ES-I3 (cell line): Measurements from ENCODE around the gene TWIST2.

Experiments
- H3K36me3 ChIP-seq: 2 replicates; pipeline ENCODE4 v1.6.1; 2013; ENCODE audit warnings: mild to moderate bottlenecking, low read length, control low read depth, moderate library complexity; ENCODE audit not compliant: insufficient read depth
- H3K4me1 ChIP-seq: 2 replicates; pipeline ENCODE4 v1.6.1; 2013; ENCODE audit warnings: mild to moderate bottlenecking, control low read depth, low read length; ENCODE audit not compliant: insufficient read depth
- H3K9ac ChIP-seq: 2 replicates; pipeline ENCODE4 v1.6.1; 2013; ENCODE audit warnings: low read depth, mild to moderate bottlenecking, low read length, moderate library complexity
- H3K9me3 ChIP-seq: 2 replicates; pipeline ENCODE4 v1.6.1; 2013; ENCODE audit warnings: mild to moderate bottlenecking, low read length, moderate library complexity; ENCODE audit not compliant: control insufficient read depth, insufficient read depth

Gene TWIST2

DNA sequence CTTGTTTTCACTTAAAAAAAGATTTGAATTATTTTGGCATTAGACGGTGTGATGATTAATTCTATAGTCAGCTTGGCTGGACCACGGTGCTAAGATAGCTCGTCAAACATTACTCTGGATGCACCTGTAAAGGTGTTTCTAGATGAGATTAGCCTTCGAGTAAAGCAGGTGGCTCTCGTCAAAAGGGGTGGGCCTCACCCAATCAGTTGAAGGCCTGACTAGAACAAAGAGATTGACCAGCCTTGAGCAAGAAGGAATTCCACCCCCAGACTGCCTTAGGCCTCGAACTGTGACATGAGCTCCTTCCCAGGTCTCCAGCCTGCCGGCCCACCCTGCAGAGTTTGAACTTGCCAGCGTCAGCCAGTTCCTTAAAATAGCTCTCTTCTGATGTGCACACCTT, 73.4 kb downstream of the TWIST2 start:
- no peaks in the 10 kb centered on the region for H3K36me3 ChIP-seq
- H3K9ac ChIP-seq = no peak overlapping the region
- no peaks in the 10 kb centered on the region for H3K4me1 ChIP-seq
- H3K9me3 ChIP-seq = no peaks in the 10 kb centered on the region

DNA sequence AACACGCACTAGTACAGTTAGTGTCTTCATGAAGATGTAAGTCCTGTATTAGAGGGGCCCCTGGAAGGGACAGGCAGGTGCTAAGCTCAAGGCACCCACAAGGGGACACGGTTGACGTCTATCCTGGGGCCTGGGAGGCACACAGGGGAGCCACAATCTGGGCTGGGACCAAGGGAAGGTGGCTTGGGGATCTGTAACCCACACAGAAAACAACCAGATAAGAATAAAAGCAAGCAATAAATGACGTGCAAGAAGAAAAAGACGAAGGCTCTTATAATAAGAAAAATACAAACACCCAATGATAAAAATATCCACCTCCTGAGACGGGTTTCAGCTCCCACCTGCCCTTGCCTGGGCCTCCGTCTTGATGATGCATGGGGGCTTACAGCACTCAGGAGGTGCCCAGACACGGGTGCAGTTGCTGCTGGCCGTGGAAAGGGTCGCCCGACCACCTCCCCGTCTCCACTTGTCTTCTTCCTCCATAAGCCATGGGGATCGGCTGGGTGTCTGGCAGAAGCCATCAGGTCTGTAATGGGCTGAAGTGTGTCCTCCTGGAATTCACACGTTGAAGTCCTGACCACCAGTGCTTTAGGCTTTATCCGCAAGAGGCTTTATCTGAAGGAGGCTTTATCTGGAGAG, 73.9 kb downstream of the TWIST2 start:
- Histone ChIP-seq H3K4me1 (no peaks in the 10 kb centered on the region), H3K9me3 (no peaks in the 10 kb centered on the region), H3K36me3 (no peaks in the 10 kb centered on the region), H3K9ac (no peak overlapping the region)

DNA sequence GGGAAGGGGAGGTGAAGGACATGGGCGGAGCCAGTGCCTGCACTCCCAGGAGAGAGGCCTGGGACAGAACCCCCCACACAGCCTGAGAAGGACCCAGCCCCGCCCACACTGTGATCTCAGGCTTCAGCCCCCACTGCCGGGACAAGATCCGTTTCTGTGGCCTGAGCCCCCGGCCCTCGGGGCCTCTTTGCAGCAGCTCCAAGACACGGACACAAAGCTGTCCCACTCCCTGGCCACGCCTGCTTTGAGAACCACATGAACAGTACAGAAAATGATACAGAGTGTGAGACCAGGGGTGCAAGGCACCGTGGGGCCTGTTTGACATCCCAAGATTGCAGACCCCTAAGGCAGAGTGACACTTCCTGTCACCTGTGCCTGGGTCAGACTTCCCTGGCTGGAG, 74.5 kb downstream of the TWIST2 start:
- Histone ChIP-seq H3K9me3 (no peaks in the 10 kb centered on the region), H3K36me3 (no peaks in the 10 kb centered on the region), H3K4me1 (no peaks in the 10 kb centered on the region), H3K9ac (no peak overlapping the region)

DNA sequence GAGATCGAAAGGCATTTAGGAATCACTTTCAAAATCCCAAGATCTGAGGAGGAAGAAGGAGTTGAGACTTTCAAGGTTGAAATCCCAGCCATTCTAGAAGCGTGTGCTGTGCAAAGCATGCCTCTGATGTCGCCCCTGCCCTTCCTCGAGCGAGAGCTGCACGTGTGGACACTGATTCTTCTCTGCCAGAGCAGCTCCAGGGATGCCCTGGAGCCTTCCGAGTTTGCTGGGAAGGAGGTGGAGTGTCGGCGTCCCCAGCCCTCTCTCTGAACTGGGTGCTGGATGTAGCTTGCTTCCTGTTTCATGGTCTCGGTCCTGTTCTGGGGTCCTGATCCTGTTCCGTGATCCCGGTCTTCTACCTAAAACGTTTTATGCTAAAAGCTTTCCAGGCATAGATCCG, 76.1 kb downstream of the TWIST2 start:
- Histone ChIP-seq H3K9me3 (no peaks in the 10 kb centered on the region), H3K4me1 (no peaks in the 10 kb centered on the region), H3K9ac (no peak overlapping the region), H3K36me3 (no peaks in the 10 kb centered on the region)

DNA sequence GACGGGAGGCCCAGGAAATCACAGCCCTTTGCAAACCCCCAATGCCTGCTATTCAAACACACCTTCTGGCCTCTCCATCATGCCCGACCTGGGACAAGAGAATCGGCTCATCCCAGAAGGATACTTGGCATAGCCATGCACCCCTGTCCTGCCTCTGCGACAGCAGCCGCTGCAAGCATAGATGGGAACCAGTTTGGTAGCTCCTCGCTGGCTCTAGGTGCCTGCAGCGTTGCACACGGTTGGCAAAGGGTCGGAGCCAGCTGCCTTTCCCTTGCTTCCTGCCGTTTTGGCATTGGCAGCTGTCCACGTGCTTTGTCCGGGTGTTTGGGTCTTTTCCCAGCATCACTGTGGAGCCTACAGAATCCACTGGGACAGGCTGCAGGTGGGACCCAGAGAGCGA, 76.9 kb downstream of the TWIST2 start:
- H3K36me3 ChIP-seq = no peaks in the 10 kb centered on the region
- H3K9me3 ChIP-seq = no peaks in the 10 kb centered on the region
- H3K9ac ChIP-seq = no peak overlapping the region
- H3K4me1 ChIP-seq = no peaks in the 10 kb centered on the region

DNA sequence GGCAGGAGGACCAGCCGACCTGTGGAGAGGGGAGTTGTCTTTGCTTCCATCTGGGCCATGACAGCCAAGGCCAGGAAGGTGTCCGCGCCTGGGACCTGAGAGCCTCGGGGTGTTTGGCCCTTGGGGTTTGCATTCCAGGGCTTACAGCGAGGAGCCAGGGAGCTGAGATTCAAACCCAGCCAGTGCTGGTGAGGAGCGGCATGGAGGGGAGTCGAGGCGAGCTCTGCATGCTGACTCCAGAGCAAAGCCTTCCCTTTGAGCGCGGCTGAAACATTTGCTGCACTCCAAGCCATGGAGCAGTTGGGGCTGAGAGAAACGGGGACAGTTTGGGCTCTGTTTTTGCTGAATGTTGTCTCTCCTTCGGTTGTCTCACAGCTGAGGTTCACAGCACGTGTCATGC, 77.4 kb downstream of the TWIST2 start:
- H3K9me3 ChIP-seq = no peaks in the 10 kb centered on the region
- H3K4me1 ChIP-seq = no peaks in the 10 kb centered on the region
- no peak overlapping the region for H3K9ac ChIP-seq

DNA sequence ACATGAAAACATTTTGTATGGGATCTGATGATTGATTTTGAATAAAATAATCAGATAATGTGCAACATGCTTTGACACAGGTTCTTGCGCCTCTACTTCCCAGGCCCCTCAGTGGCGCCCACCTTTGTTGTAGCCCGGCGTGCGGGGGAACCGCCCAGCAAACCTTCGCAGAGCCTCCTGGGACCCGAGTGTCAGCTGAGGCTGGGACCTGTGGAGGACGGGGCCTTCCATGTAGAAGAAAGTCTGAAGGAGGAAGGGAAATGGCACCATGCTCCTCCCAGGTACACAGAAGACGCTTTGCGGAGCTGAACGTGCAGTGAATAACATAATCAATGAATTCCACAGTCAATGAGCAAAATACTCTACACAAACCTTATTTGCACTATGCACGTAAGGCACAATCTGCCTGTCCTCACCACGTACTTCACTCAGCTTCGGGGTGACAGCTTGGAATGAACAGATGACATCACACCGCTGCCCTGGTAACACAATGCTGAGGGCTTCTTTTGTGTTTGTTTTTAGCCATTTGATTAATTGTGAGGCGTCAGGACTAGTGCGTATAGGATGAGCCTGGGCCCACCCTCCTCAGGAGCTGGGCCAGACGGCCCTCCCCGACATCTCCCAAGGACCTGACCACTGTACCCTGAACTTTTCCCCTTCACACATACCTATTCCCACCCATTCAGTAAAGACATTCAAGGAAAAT, 78.1 kb downstream of the TWIST2 start:
- Histone ChIP-seq H3K4me1 (no peaks in the 10 kb centered on the region), H3K9ac (no peak overlapping the region), H3K9me3 (no peaks in the 10 kb centered on the region), H3K36me3 (no peaks in the 10 kb centered on the region)

More for the DNA sequence above, 77.4 kb downstream of the TWIST2 start:
- no peaks in the 10 kb centered on the region for H3K36me3 ChIP-seq

DNA sequence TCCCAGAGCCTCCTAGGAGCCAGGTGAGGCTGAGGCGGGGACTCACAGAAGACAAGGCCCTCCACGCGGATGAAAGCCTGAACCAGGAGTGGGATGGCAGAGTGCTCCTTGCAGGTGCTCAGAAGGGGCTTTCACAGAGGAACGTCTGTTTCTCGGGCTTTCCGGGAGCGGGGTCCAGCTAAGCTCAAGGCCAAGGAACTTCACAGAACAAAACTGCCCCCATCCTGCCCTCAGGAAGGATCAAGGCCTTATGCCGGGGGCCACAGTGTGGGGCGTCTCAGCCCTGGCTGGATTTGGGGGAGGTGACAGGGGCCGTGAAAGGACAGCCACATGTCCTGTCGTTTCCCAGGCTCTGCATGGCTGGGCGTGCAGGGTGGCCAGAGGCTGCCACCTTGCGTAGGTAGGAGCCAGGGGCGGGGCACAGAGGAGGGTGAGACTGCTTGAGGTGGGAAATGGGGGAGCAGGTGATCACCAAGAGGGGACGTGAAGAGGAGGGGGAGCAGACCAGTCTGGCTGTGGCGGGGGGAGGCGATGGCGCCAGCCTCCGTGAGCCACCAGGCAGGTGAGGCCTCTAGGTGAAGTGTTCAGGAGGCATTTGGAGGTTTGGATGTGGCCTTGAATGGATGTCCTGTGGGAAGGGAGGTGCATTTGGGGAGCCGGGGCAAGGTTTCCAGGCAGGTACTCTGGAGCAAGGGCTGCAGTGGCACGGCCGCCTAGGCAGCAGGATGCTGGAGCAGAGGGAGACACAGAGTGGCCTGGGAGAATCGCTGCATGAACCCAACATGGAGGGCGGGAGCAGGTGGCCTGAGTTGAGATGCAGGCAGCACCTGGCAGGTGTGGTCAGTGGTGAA, 79.1 kb downstream of the TWIST2 start:
- no peaks in the 10 kb centered on the region for H3K36me3 ChIP-seq
- no peak overlapping the region for H3K9ac ChIP-seq
- H3K4me1 ChIP-seq = no peaks in the 10 kb centered on the region
- no peaks in the 10 kb centered on the region for H3K9me3 ChIP-seq

DNA sequence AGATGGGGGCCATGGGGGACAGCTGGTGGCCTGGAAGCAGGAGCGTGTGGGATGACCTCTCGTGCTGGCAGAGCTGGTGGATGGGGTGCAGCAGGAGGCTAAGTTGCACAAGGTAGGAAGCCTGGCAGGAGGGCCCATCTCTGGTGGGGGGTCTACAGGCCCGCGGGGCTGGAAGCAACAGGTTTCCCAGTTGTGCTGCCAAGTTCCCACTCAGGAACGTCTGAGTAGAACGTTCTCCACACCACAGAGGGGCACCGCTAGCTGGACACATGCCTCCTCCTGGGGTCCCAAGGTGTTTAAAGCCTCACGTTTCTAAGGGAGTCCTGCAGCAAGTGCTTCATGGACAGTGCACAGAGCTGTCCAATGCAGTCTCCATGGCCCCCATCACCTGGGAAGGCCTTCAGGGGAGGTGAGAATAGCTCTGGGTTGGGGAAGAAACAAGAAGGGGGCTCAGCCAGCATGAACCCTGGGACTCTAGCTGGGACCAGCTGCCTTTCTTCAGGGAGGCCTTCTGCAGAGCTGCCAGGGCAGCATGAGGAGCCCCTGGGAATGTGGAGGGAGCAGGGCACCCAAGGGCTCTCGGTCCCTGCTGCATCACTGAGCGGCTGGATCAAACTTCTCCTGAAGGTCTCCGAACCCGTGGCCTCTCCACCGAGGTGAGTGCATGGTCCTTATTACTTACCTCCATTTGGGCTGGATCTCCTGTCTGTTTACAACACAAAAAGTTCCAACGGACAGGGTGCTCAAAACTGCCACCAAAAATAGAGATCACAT, 80.0 kb downstream of the TWIST2 start:
- no peaks in the 10 kb centered on the region for H3K4me1 ChIP-seq
- no peaks in the 10 kb centered on the region for H3K9me3 ChIP-seq
- no peak overlapping the region for H3K9ac ChIP-seq
- H3K36me3 ChIP-seq = no peaks in the 10 kb centered on the region

DNA sequence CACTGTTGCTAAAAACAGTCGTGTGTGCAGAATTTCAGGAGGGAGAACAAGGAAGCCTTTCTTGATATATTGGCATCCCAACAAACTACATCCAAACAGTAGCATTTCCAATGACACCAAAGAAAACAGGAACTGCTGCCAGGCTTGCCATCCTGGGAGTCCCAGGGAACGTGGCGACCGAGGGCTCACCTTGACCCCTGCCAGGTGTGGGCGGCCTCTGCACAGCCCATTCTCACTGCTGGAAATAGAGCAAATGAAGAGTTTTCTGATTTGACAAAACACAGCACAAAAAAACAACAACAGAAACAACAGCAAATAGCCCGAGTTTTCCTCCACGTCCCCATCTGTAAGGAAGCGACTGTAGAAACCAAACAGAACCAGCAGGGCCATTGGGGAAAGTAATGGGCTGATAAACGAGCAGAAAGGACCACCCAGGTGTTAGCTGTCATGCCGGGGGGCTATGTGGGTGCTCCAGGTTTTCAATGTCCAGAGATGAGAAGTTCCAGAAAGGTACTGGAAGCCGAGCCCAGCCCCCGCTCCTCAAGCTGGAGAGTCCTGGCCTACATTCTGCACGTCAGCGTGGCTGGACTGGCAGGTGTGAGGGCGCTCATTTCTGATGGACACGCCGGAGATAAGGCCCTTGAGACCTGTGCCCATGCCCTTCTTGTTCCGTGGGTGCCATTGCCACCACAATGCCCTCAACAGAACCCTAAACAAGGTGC, 80.8 kb downstream of the TWIST2 start:
- no peaks in the 10 kb centered on the region for H3K36me3 ChIP-seq
- H3K9ac ChIP-seq = no peak overlapping the region
- no peaks in the 10 kb centered on the region for H3K9me3 ChIP-seq
- no peaks in the 10 kb centered on the region for H3K4me1 ChIP-seq

DNA sequence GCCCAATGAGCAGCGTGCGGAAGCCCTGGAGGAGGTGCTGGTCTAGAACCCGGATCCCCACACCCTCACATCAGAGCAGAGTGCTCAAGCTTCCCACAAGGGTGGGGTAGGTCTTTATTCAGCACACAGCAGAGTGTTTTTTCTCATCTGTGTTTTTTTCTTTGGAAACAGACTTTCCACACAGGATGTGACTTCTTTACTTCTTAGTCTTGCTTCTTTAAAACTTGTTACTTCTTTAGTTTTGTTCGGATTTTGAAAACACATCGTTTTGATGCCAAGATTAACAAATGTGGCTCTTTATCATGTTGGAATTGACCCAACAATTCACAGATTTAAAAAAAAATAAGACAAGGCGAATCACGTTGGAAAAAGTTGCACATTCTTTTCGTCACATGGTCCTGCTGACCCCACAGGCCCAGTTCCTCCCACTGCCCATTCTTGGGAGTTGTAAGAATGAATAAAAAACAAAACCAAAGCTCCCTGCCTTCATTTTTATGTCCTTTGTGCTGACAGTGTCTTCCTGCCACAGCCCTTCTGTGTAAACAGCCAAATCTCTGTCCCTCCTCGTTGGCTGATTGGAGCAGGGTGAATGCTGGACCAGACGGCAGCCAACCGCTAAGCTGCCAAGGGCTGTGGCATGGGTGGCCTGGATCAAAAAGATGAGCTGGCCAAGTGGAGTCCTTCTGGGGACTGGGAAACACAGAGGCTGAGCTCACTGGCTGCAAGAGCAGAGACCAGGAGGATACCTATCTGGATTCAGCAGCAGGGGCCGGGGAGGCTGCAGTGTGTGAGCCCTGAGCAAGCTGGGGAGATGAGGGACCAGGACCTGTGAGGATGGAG, 81.6 kb downstream of the TWIST2 start:
- Histone ChIP-seq H3K9ac (no peak overlapping the region), H3K9me3 (no peaks in the 10 kb centered on the region), H3K36me3 (no peaks in the 10 kb centered on the region), H3K4me1 (no peaks in the 10 kb centered on the region)

DNA sequence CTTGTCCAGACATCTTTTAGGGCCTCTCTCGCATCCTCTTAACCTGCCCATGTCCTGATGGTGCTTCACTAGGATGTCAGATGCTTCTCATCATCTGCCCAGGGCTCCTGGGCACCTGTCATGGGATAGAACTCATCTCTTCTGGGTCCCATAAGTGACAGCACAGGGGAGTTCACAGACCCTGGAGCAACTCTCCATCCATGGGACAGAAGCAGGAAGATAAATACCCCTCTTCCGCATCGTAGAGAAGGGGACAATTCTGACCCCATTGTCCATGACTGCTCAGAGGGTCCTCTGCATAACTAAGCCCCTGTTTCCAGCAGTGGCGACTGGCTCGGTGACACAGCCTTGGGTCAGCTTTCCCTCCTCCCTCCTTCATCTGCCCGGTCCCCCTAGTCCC, 82.3 kb downstream of the TWIST2 start:
- Histone ChIP-seq H3K4me1 (no peaks in the 10 kb centered on the region), H3K9ac (no peak overlapping the region), H3K9me3 (no peaks in the 10 kb centered on the region), H3K36me3 (no peaks in the 10 kb centered on the region)
